ENCODE results near the gene CCNE1.
"Not testable (repeated sequence)": the region's sequence is repeated elsewhere in the genome, so short reads cannot be mapped to it uniquely, and the experiment has no call there.

CCNE1 gene

DNA sequence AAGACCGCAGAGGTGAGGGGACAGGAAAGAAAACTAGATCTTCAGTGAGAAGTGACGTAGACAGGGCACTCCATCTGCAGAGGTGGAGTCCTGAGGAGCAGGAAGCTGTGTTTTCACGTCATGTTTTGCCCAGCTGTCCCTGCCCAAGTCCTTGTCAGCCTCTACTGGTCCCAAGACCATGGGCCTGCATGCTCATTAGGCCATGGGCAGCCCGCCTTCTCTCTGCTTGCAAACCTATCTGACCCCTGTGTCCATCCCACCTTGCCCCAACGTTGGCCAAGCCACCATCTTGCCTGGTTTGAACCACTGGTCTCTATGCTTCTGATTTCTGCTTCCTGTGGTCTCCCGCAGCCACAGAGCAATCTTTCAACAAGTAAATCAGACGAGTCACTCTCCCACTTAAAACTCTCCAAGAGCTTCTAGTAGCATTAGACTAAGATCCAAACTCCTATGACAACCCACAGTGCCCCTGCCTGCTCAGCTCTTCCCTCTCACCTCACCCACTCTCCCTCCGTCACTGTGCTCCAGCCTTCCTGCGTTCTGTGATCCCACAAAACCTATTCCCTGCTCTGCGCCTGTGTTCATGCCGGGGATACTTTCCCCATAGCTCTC is 18.6 kb upstream of the CCNE1 start:
- Histone ChIP-seq H3K27me3 (ENCODE audit: control insufficient read depth, insufficient read depth, low read length) (peaks cover 13% of the 10 kb centered on the region), H3K4me2 (ENCODE audit: low read length) (no peak overlapping the region), H3K36me3 (ENCODE audit: insufficient read depth, low read length) (no peaks in the 10 kb centered on the region), H3K9me3 (replicated peaks; ENCODE audit: low read length) (no peaks in the 10 kb centered on the region), H3K4me1 (ENCODE audit: control insufficient read depth, insufficient read depth, low read length) (no peaks in the 10 kb centered on the region), H3K4me3 (ENCODE audit: low read length) (no peak overlapping the region), H3K9ac (ENCODE audit: low read depth, low read length) (no peak overlapping the region)

DNA sequence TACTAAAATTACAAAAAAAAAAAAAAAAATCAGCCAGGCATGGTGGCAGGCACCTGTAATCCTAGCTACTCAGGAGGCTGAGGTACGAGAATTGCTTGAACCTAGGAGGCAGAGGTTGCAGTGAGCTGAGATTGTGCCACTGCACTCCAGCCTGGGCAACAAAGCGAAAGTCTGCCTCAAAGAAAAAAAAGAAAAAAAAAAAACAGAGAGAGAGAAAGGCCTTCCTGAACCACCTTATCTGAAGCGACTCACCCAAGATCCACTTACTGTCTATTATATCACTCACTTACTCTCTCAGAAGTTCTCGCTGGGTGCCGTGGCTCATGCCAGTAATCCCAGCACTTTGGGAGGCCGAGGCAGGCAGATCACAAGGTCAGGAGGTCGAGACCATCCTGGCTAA is 17.3 kb upstream of the CCNE1 start:
- not testable (repeated sequence) for H3K4me3 ChIP-seq (ENCODE audit: low read length); H3K9me3 ChIP-seq (replicated peaks; ENCODE audit: low read length); H3K36me3 ChIP-seq (ENCODE audit: insufficient read depth, low read length); H3K4me2 ChIP-seq (ENCODE audit: low read length); H3K4me1 ChIP-seq (ENCODE audit: control insufficient read depth, insufficient read depth, low read length); H3K9ac ChIP-seq (ENCODE audit: low read depth, low read length); H3K27me3 ChIP-seq (ENCODE audit: control insufficient read depth, insufficient read depth, low read length)

DNA sequence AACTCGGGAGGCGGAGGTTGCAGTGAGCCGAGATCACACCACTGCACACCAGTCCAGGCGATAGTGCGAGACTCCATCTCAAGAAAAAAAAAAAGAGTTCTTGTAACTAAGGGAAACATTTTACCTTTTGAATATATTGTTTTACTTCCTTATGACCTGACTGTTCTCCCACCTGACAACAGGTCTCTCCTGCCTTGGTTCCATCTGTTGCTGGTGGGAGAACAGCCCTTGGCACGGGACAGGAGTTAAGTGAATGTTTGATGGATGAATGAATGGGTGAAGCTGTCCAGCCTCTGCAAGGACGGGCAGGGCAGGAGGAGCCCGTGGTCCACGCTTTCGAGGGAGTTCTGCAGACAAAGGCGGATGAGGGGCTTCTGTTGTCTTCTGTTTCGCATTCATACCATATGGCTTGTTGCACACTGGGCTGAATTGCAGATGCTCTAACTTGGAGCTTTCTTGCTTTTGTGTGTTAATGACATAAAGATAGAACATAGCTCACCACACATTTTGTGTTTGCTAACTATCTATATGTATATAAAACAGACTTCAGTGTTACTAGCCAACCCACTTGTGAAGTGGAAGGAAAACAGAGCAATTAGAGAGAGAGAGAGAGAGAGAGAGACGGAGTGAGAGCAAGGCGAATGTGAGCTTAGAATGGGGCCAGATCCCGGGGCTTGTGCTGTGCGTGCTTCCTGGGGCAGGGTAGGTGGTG is 16.2 kb upstream of the CCNE1 start:
- H3K4me1 ChIP-seq (ENCODE audit: control insufficient read depth, insufficient read depth, low read length): no peaks in the 10 kb centered on the region
- H3K4me2 ChIP-seq (ENCODE audit: low read length): no peak overlapping the region
- no peak overlapping the region for H3K9ac ChIP-seq (ENCODE audit: low read depth, low read length)
- H3K27me3 ChIP-seq (ENCODE audit: control insufficient read depth, insufficient read depth, low read length): peaks cover 4% of the 10 kb centered on the region
- H3K4me3 ChIP-seq (ENCODE audit: low read length): no peak overlapping the region
- no peaks in the 10 kb centered on the region for H3K9me3 ChIP-seq (replicated peaks; ENCODE audit: low read length)
- H3K36me3 ChIP-seq (ENCODE audit: insufficient read depth, low read length): no peaks in the 10 kb centered on the region

DNA sequence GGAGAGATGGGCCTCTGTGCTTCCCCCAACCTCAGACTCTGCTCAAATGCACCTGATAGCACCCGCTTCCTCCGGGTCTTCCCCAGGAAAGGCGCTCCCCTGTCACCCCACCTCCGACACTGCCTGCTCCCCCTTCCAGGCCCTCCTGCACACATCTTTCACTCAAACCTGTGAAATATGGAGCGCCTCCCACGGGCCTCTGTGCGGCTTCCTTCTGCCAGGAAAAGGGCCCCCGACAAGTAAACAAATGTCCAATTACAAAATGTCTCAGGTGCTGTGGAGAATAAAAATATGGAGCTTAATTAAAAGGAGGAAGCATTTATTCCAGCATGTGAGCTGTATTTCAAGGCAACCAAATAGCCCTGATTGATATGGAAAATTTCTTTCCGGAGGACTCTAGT is 15.6 kb upstream of the CCNE1 start:
- H3K4me2 ChIP-seq (ENCODE audit: low read length): no peak overlapping the region
- H3K9ac ChIP-seq (ENCODE audit: low read depth, low read length): no peak overlapping the region
- H3K4me3 ChIP-seq (ENCODE audit: low read length): no peak overlapping the region
- peaks cover 4% of the 10 kb centered on the region for H3K27me3 ChIP-seq (ENCODE audit: control insufficient read depth, insufficient read depth, low read length)
- no peaks in the 10 kb centered on the region for H3K36me3 ChIP-seq (ENCODE audit: insufficient read depth, low read length)
- no peaks in the 10 kb centered on the region for H3K4me1 ChIP-seq (ENCODE audit: control insufficient read depth, insufficient read depth, low read length)
- no peaks in the 10 kb centered on the region for H3K9me3 ChIP-seq (replicated peaks; ENCODE audit: low read length)

DNA sequence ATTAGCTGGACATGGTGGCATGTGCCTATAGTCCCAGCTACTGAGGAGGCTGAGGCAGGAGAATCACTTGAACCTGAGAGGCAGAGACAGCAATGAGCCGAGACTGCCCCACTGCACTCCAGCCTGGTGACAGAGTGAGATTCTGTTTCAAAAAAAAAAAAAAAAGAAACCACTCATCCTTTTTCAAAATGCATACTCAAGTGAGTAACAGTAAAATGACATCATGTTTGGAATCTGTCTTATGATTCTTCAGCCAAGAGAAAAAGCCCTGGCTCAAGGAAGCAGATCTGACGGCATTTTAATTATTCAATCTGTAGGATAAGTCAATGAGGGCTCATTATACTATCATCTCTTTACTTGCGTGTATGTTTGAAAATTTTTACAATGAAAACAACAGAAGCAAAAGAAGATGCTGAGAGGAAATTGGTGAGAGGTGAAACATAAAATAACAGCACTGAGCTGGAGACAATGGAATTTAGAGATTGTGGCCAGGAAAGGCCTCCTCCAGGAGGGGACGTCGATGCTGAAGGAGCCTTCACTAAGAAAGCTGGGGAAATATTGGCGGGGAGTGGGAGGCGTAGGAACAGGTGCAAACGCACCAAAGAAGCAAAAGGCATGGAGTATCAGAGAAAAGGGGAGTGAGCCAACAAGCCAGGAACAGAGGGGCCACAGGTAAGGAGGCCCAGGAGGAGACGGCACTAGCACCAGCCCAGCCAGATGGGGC is 12.9 kb upstream of the CCNE1 start:
- Histone ChIP-seq H3K9me3 (replicated peaks; ENCODE audit: low read length) (no peaks in the 10 kb centered on the region), H3K9ac (ENCODE audit: low read depth, low read length) (no peak overlapping the region), H3K27me3 (ENCODE audit: control insufficient read depth, insufficient read depth, low read length) (peaks cover 4% of the 10 kb centered on the region), H3K4me1 (ENCODE audit: control insufficient read depth, insufficient read depth, low read length) (no peaks in the 10 kb centered on the region), H3K4me2 (ENCODE audit: low read length) (no peak overlapping the region), H3K4me3 (ENCODE audit: low read length) (no peak overlapping the region), H3K36me3 (ENCODE audit: insufficient read depth, low read length) (no peaks in the 10 kb centered on the region)

DNA sequence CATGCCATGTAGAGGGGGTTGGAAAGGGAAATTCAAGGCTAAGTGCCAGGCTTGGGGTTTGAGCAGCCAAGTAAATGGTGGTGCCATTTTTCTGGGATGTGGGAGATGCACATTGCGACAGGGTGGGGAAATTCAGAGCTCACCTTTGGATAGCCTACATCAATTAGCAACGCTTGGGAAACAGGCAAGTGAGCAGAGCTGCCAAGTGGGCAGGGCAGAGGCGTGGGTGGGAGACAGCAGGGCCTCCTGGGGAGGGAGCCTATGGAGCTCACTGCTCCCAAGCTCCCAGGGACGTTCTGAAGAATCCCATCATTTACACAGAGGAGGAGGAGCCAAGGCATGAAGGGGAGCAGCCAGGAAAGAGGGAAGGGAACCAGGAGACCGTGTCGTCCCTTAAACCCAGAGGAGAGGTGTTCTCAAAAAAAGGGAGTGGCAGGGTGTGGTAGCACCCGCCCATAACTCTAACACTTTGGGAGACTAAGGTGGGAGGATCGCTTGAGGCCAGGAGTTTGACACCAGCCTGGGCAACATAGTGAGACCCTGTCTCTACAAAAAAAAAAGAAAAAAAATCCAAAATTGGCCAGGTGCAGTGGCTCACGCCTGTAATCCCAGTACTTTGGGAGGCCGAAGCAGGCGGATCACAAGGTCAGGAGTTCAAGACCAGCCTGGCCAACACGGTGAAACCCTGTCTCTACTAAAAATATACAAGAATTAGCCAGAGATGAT is 11.5 kb upstream of the CCNE1 start:
- H3K4me1 ChIP-seq (ENCODE audit: control insufficient read depth, insufficient read depth, low read length): no peaks in the 10 kb centered on the region
- H3K36me3 ChIP-seq (ENCODE audit: insufficient read depth, low read length): no peaks in the 10 kb centered on the region
- no peak overlapping the region for H3K9ac ChIP-seq (ENCODE audit: low read depth, low read length)
- H3K4me3 ChIP-seq (ENCODE audit: low read length): no peak overlapping the region
- H3K27me3 ChIP-seq (ENCODE audit: control insufficient read depth, insufficient read depth, low read length): peaks cover 4% of the 10 kb centered on the region
- no peak overlapping the region for H3K4me2 ChIP-seq (ENCODE audit: low read length)
- H3K9me3 ChIP-seq (replicated peaks; ENCODE audit: low read length): no peaks in the 10 kb centered on the region

DNA sequence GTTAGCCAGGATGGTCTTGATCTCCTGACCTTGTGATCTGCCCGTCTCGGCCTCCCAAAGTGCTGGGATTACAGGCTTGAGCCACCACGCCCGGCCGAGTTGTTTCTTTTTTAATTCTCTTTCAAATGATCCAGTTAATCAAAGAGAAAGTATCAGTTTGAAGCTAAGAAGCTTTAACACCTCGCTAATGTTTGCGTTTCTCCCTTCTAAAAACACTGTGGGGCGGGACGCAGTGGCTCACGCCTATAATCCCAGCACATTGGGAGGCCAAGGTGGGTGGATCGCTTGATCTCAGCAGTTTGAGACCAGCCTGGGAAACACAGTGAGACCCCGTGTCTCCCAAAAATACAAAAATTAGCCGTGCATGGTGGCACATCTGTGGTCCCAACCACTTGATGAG is 7.8 kb upstream of the CCNE1 start:
- H3K27me3 ChIP-seq (ENCODE audit: control insufficient read depth, insufficient read depth, low read length): not testable (repeated sequence)

DNA sequence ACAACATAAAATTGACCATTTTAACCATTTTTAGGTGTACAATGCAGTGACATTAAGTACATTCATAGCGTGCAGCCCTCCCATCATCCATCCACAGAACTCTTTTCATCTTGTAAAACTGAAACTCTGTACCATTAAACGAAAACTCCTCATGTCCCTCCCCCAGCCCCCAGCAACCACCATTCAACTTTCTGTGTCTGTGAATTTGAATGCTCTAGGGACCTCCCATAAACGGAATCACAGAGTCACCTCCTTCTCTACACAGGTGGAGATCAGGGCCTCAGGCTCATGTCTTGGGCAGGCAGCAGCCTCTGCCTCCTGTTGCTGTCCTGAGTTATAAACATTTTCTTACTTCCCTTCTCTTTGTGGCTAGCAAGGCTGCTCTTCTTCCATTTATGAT is 7.3 kb upstream of the CCNE1 start:
- Histone ChIP-seq H3K4me3 (ENCODE audit: low read length) (no peak overlapping the region), H3K36me3 (ENCODE audit: insufficient read depth, low read length) (no peaks in the 10 kb centered on the region), H3K27me3 (ENCODE audit: control insufficient read depth, insufficient read depth, low read length) (no peaks in the 10 kb centered on the region), H3K9ac (ENCODE audit: low read depth, low read length) (no peak overlapping the region), H3K4me2 (ENCODE audit: low read length) (no peak overlapping the region), H3K9me3 (replicated peaks; ENCODE audit: low read length) (no peaks in the 10 kb centered on the region), H3K4me1 (ENCODE audit: control insufficient read depth, insufficient read depth, low read length) (peaks cover 3% of the 10 kb centered on the region)

More for the DNA sequence above, 7.8 kb upstream of the CCNE1 start:
- H3K36me3 ChIP-seq (ENCODE audit: insufficient read depth, low read length); H3K4me2 ChIP-seq (ENCODE audit: low read length); H3K4me1 ChIP-seq (ENCODE audit: control insufficient read depth, insufficient read depth, low read length); H3K4me3 ChIP-seq (ENCODE audit: low read length); H3K9me3 ChIP-seq (replicated peaks; ENCODE audit: low read length); H3K9ac ChIP-seq (ENCODE audit: low read depth, low read length): not testable (repeated sequence)

DNA sequence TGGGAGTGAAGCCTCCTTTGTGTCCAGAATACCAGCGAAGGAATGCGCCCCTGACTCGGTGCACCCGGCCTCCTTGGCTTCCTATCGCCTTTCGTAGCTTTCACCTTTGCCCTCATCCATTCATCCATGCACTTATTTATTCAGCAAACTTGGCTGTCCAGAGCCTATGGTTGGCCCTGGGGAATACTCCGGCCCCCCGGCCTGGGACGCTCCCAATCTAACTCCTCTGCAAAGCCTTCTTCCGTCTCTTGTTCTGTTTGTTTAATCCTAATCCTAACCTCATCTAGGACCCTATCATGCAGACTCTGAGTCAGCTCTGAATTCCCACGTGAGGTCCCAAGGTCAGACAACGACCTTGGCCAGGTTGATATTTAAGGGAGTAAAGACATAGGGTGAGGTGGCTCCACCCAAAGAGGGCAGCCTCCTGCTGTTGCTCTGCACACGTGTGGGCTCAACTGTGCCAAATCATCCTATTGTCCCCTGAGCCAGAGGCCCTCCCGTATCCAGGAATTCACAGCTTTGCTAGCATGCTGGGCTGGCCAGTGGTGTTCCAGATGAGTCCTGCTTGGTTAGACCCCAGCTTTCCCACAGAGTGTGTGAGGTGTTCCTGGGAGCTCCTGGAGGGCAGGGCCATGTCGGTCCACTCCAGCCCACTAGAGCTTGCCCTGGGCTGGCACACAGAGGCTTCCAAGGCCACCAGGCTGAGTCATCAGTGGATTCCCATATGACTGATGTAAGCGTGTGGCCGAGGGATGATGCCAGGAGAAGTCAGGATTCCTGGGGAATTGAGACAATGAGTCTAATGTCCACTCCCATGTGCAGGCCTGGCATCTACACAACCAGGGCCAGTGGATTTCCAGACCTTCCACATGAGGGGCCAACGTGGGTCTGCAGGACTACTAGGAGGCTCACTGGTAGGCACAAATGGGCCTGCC is 6.5 kb upstream of the CCNE1 start:
- no peak overlapping the region for H3K4me3 ChIP-seq (ENCODE audit: low read length)
- peaks cover 3% of the 10 kb centered on the region for H3K4me1 ChIP-seq (ENCODE audit: control insufficient read depth, insufficient read depth, low read length)
- no peak overlapping the region for H3K9ac ChIP-seq (ENCODE audit: low read depth, low read length)
- H3K9me3 ChIP-seq (replicated peaks; ENCODE audit: low read length): no peaks in the 10 kb centered on the region
- no peaks in the 10 kb centered on the region for H3K27me3 ChIP-seq (ENCODE audit: control insufficient read depth, insufficient read depth, low read length)
- no peak overlapping the region for H3K4me2 ChIP-seq (ENCODE audit: low read length)
- H3K36me3 ChIP-seq (ENCODE audit: insufficient read depth, low read length): no peaks in the 10 kb centered on the region

DNA sequence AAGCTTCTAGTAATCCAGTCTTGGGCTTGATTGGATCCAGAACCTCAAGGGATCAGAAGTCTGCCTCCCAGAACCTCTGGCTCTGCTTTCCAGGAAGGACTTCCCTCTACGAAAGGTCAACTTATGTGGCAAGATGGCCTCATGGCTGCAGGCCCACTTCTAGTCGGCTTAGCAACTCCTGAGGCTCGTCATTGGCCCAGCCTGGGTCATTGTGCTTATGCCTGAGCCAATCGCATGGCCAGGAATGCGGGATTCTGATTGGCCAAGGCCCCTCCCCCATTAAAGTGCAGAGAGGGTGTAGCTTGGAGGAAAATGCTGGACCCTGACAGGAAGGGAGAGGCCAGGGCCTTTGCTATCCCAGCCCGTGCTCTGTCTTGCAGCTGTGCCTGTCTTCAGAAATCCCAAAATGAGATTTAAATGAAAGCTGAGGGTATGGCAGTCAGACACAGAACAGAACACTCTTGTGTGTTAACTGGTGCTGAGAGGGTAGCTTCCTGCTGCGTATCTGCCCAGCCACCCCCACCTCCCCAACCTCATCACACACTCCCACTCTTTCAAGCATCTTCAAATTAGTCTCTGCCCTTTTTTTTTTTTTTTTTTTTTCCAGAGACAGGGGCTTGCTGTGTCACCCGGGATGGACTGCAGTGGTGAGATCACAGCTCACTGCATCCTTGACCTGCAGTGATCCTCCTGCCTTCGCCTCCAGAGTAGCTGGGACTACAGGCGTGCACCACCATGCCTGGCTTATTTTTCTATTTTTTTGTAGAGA is 5.5 kb upstream of the CCNE1 start:
- Histone ChIP-seq H3K4me3 (ENCODE audit: low read length) (no peak overlapping the region), H3K27me3 (ENCODE audit: control insufficient read depth, insufficient read depth, low read length) (no peaks in the 10 kb centered on the region)

More for the DNA sequence above, 5.5 kb upstream of the CCNE1 start:
- no peaks in the 10 kb centered on the region for H3K36me3 ChIP-seq (ENCODE audit: insufficient read depth, low read length)
- peaks cover 7% of the 10 kb centered on the region for H3K4me1 ChIP-seq (ENCODE audit: control insufficient read depth, insufficient read depth, low read length)
- no peak overlapping the region for H3K4me2 ChIP-seq (ENCODE audit: low read length)
- no peak overlapping the region for H3K9ac ChIP-seq (ENCODE audit: low read depth, low read length)
- H3K9me3 ChIP-seq (replicated peaks; ENCODE audit: low read length): no peaks in the 10 kb centered on the region

Data from skeletal muscle satellite cell (primary cell).